Measurements from ENCODE around the gene PKN2. TPM values are rescaled to one million over a fixed set of nuclear protein-coding genes. Genes with fewer than 3 reads are reported as not detected.

Gene PKN2
- total and polyA plus RNA-seq, 2 of the 8 experiments (the other 6 are each of a cell fraction or from before 2014, with no cell fraction given): 7.8 to 32.0 TPM

GRCh38 chr1:88867743-88868521, 183.9 kb downstream of the PKN2 start:
- no peak overlapping the region for H4K91ac ChIP-seq (replicated peaks; ENCODE audit: insufficient read length, low read length)
- ChIA-PET CTCF (ENCODE audit: partially characterized antibody) (interaction anchor here (0.6 to 5.6 kb wide), 3 partner anchors 9 to 220 kb away, joined by 3 to 32 read pairs (median 4); no protein-coding TSS in a partner anchor), POLR2A (ENCODE audit: partially characterized antibody) (interaction anchor here (0.8 kb wide), 1 partner anchor 14 kb away, joined by 3 read pairs; no protein-coding TSS in a partner anchor)
- no peak overlapping the region for H2AK5ac ChIP-seq (ENCODE audit: low read depth, low read length)
- H2BK120ac ChIP-seq (replicated peaks; ENCODE audit: low read depth, low read length): no peak overlapping the region
- H2BK5ac ChIP-seq (ENCODE audit: low read depth, low read length): no peak overlapping the region
- no peaks in the 10 kb centered on the region for H3K27me3 ChIP-seq (replicated peaks in 1 of 4; ENCODE audit: control insufficient read depth in 3 of 4, extremely low read depth in 1 of 4, insufficient read depth in 3 of 4, low read length in 3 of 4)
- no peaks in the 10 kb centered on the region for H3K36me3 ChIP-seq (ENCODE audit: control insufficient read depth in 2 of 4, insufficient read depth in 4 of 4, low read length in 3 of 4)
- H3K23ac ChIP-seq (ENCODE audit: insufficient read length): no peak overlapping the region
- H3K9ac ChIP-seq (replicated peaks in 1 of 4; ENCODE audit: extremely low read depth in 1 of 4, low read depth in 3 of 4, low read length in 3 of 4): no peak overlapping the region
- H3K79me1 ChIP-seq (ENCODE audit: low read depth, low read length): peaks cover 4% of the 10 kb centered on the region; the same call in 1 of the 2 replicates
- H3K18ac ChIP-seq (ENCODE audit: extremely low read depth, low read length): no peak overlapping the region
- H3K14ac ChIP-seq (ENCODE audit: insufficient read length): no peak overlapping the region
- no peaks in the 10 kb centered on the region for H3K9me3 ChIP-seq (ENCODE audit: insufficient read depth in 2 of 2, low read depth in 1 of 2, low read length in 1 of 2)
- H4K5ac ChIP-seq (ENCODE audit: insufficient read length, low read depth, low read length): no peak overlapping the region
- 86 to 88% methylated on average over 1 to 6 of the region's 6 CpGs for WGBS, 2 experiments (ENCODE audit: extremely low coverage in 1 of 2, insufficient coverage in 1 of 2, insufficient read length in 1 of 2, insufficient replicate concordance in 2 of 2, low coverage in 1 of 2, low lambda C conversion rate in 2 of 2, missing lambda C conversion rate in 1 of 2)
- no peak overlapping the region for H2BK12ac ChIP-seq (ENCODE audit: low read depth, low read length)
- no peak overlapping the region for H2BK15ac ChIP-seq (ENCODE audit: low read length)
- no peaks in the 10 kb centered on the region; a peak in 1 of 4 replicates for H3K79me2 ChIP-seq (ENCODE audit: control insufficient read depth in 1 of 2, insufficient read depth in 2 of 2, low read length in 2 of 2)
- no peak overlapping the region for H3K4ac ChIP-seq (replicated peaks; ENCODE audit: insufficient read length, low read depth, low read length)
- no peak for DNase-seq (ENCODE audit: low read depth in 1 of 2, low spot score in 2 of 2)
- no peak overlapping the region for H4K8ac ChIP-seq (ENCODE audit: extremely low read depth, insufficient read depth, low read length)
- H2AFZ ChIP-seq (ENCODE audit: low read length): no peak overlapping the region
- no peaks in the 10 kb centered on the region for H4K20me1 ChIP-seq (replicated peaks in 1 of 2; ENCODE audit: control insufficient read depth in 1 of 2, insufficient read depth in 2 of 2, low read length in 2 of 2)
- H2BK20ac ChIP-seq (ENCODE audit: low read length): no peak overlapping the region
- H3K4me1 ChIP-seq (replicated peaks in 1 of 4; ENCODE audit: control insufficient read depth in 3 of 4, insufficient read depth in 4 of 4, low read length in 3 of 4): no peaks in the 10 kb centered on the region
- no peak overlapping the region for H3K4me2 ChIP-seq (ENCODE audit: insufficient read depth in 1 of 2, low read depth in 2 of 2, low read length in 2 of 2)
- no peak overlapping the region for H3K56ac ChIP-seq (replicated peaks; ENCODE audit: insufficient read length, low read depth, low read length)
- FAIRE-seq: no peak
- no peaks in the 10 kb centered on the region for H3K23me2 ChIP-seq (ENCODE audit: low read depth, low read length)
- H3K27ac ChIP-seq (ENCODE audit: low read depth, low read length): no peak overlapping the region
- H3K4me3 ChIP-seq (ENCODE audit: extremely low read depth in 1 of 4, insufficient read depth in 2 of 4, low read depth in 3 of 4, low read length in 4 of 4): no peak overlapping the region
- TF ChIP-seq E2F6 (IDR thresholded peaks at IDR 0.05) (no peak), FOSL1 (IDR thresholded peaks at IDR 0.05; ENCODE audit: insufficient read depth, low read depth, low read length) (no peak), ASH2L (IDR thresholded peaks at IDR 0.05; ENCODE audit: low read length) (no peak), YY1 (IDR thresholded peaks at IDR 0.05; ENCODE audit: low read depth, low read length) (no peak), CEBPB (IDR thresholded peaks at IDR 0.05; ENCODE audit: low read depth, low read length) (no peak), NRF1 (IDR thresholded peaks at IDR 0.05; ENCODE audit: low read depth, low read length) (no peak), KDM5A (IDR thresholded peaks at IDR 0.05; ENCODE audit: low read length) (no peak), EGR1 (IDR thresholded peaks at IDR 0.05; ENCODE audit: borderline replicate concordance, low read depth, low read length) (no peak), SIN3A (conservative IDR thresholded peaks at IDR 0.05 in 1 of 2, IDR thresholded peaks at IDR 0.05 in 1 of 2; ENCODE audit: low read depth in 1 of 2, low read length in 2 of 2) (no peak), POLR2AphosphoS5 (IDR thresholded peaks at IDR 0.05; ENCODE audit: low read depth, low read length) (no peak), TCF12 (IDR thresholded peaks at IDR 0.05; ENCODE audit: low read depth, low read length) (no peak), RXRA (IDR thresholded peaks at IDR 0.05; ENCODE audit: insufficient read depth, low read depth, low read length) (no peak)

All from H1 (cell line).